ENCODE measurements around the gene ROBO1. TPM values are rescaled to one million over a fixed set of nuclear protein-coding genes. Genes with fewer than 3 reads are reported as not detected.

ROBO1 gene
- total RNA-seq, 1 donor from 2014 or later = 18.7 TPM

GRCh38 chr3:79249701-79250100 is 518.1 kb downstream of the ROBO1 start:
- no peak for DNase-seq (ENCODE audit: low read depth)

- peak; percentile 7 for DNase-seq (ENCODE audit: low read depth)
Observed at GRCh38 chr3:79247725-79248043, 520.1 kb downstream of the ROBO1 start.

GRCh38 chr3:79246875-79247724 is 520.7 kb downstream of the ROBO1 start:
- DNase-seq (ENCODE audit: low read depth) = peak; percentile 10

- no peak for DNase-seq (ENCODE audit: low read depth)
Observed at GRCh38 chr3:79245284-79246138, 522.3 kb downstream of the ROBO1 start.

- no peak for DNase-seq (ENCODE audit: low read depth)
Observed at GRCh38 chr3:79236496-79236895, 531.3 kb downstream of the ROBO1 start.

- no peak for DNase-seq (ENCODE audit: low read depth)
Observed at GRCh38 chr3:79233431-79234060, 534.3 kb downstream of the ROBO1 start.

- DNase-seq (ENCODE audit: low read depth) = no peak
Observed at GRCh38 chr3:79230266-79230665, 537.5 kb downstream of the ROBO1 start.

- DNase-seq (ENCODE audit: low read depth) = peak; percentile 11
Observed at GRCh38 chr3:79217096-79217495, 550.7 kb downstream of the ROBO1 start.

GRCh38 chr3:79215286-79215685 is 552.5 kb downstream of the ROBO1 start:
- no peak for DNase-seq (ENCODE audit: low read depth)

GRCh38 chr3:79211586-79212359 is 556.0 kb downstream of the ROBO1 start:
- no peak for DNase-seq (ENCODE audit: low read depth)

GRCh38 chr3:79204351-79204750 is 563.4 kb downstream of the ROBO1 start:
- DNase-seq (ENCODE audit: low read depth) = no peak

- peak; percentile 1 for DNase-seq (ENCODE audit: low read depth)
Observed at GRCh38 chr3:79203144-79203519, 564.7 kb downstream of the ROBO1 start.

- DNase-seq (ENCODE audit: low read depth) = no peak
Observed at GRCh38 chr3:79202471-79203143, 565.2 kb downstream of the ROBO1 start.

GRCh38 chr3:79200456-79200855 is 567.3 kb downstream of the ROBO1 start:
- DNase-seq (ENCODE audit: low read depth) = no peak

GRCh38 chr3:79199966-79200365 is 567.8 kb downstream of the ROBO1 start:
- no peak for DNase-seq (ENCODE audit: low read depth)

GRCh38 chr3:79187426-79187825 is 580.4 kb downstream of the ROBO1 start:
- no peak for DNase-seq (ENCODE audit: low read depth)

GRCh38 chr3:79184251-79184650 is 583.5 kb downstream of the ROBO1 start:
- DNase-seq (ENCODE audit: low read depth) = no peak

- DNase-seq (ENCODE audit: low read depth) = no peak
Observed at GRCh38 chr3:79183496-79183895, 584.3 kb downstream of the ROBO1 start.

GRCh38 chr3:79178471-79179180 is 589.2 kb downstream of the ROBO1 start:
- DNase-seq (ENCODE audit: low read depth) = no peak

- no peak for DNase-seq (ENCODE audit: low read depth)
Observed at GRCh38 chr3:79175870-79176269, 591.9 kb downstream of the ROBO1 start.

Measured in myocyte (in vitro differentiated cells).